22Rv1 (cell line): ENCODE measurements around the gene ADAR.

Source experiments
- CTCF ChIP-seq: fragments of 450-650 bp; IDR thresholded peaks from 2 replicates; pipeline ENCODE4 v1.5.1; 2017; ENCODE audit warnings: mild to moderate bottlenecking
- ZFX ChIP-seq: fragments of 450-650 bp; IDR thresholded peaks from 2 replicates; pipeline ENCODE4 v1.6.1; 2017; ENCODE audit warnings: antibody characterized with exemption, borderline replicate concordance

- TF ChIP-seq CTCF (no peak), ZFX (no peak)
These were observed 32.6 kb downstream of the ADAR start for GRCh38 chr1:154575147-154575927.
